GM19438 (cell line): ENCODE data around the gene SURF4.
"Not testable (repeated sequence)": the region's sequence is repeated elsewhere in the genome, so short reads cannot be mapped to it uniquely, and the experiment has no call there.

ENCODE experiments used
- ATAC-seq: cut with Tn5 transposase; IDR thresholded peaks from one replicate; pipeline ENCODE4 v1.9.1; 2021; ENCODE audit warnings: low read depth; ENCODE audit not compliant: unreplicated experiment

SURF4 gene

DNA sequence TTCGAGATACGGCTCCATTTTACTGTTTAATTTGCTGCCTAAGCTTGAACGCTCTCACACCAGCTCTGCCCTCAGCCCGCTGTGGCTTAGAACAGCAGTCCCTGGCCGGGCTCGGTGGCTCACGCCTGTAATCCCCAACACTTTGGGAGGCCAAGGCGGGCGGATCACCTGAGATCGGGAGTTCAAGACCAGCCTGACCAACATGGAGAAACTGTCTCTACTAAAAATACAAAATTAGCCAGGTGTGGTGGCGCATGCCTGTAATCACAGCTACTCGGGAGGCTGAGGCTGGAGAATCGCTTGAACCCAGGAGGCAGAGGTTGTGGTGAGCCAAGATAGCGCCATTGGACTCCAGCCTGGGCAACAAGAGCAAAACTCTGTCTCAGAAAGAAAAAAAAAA, 1.4 kb upstream of the SURF4 start:
- not testable (repeated sequence) for ATAC-seq

DNA sequence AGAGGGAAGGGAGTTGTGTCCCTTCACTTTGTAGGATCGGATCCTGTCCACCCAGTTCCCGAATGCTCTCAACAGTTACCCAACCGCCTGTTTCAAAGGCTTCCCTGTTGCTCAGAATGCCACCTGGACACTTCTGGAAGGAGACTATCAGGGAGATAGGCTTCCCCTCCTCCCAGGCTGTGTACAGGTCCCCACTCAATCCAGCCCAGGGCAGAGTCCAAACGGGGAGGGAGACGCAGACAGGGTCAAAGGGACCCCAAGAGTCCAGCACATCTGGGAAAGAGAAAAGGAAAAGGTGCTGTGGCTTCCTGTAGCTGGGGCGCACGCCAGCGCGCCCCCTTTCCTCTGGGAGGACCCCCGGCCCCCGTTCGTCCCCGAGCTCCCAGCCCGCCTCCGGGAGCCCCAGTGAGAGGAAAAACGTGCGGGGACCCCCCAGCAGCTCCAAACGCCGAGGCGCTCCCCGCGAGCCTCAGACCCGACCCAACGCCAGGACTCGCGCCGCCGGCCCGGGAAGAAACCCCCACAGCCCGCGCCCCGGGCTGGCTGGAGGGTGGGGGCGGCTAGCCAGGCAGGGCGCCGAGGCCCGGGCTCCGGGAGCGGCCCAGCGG, 640 bp downstream of the SURF4 start:
- peak; percentile 27 for ATAC-seq

DNA sequence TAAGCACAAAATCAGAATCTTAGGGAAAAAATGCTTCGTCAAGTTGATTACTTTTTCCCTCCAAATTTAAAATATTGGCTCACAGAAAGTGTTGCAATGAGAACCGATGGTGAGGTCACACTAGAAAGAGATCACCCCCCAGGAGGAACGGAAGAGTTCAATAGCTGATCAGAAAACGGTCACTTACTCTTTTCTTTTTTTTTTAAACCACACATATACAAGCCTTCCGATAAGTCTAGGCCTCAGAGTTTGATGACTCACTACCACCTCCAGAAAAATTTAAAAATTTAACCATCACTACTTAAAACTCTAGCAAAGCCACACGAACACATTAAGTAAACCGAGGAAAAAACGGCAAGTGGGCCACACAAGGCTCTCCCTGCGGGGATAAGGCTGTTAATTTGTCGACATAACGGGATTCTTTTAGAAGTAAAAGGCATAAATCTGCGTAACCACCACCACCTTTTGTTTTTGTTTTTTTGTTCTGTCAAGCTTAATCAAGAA, 1.2 kb downstream of the SURF4 start:
- ATAC-seq = no peak

- no peak for ATAC-seq
Observed at GRCh38 chr9:133372144-133372543, 3.7 kb downstream of the SURF4 start.

GRCh38 chr9:133371261-133371711, 4.6 kb downstream of the SURF4 start:
- no peak for ATAC-seq

GRCh38 chr9:133370685-133371084, 5.2 kb downstream of the SURF4 start:
- ATAC-seq = no peak

DNA sequence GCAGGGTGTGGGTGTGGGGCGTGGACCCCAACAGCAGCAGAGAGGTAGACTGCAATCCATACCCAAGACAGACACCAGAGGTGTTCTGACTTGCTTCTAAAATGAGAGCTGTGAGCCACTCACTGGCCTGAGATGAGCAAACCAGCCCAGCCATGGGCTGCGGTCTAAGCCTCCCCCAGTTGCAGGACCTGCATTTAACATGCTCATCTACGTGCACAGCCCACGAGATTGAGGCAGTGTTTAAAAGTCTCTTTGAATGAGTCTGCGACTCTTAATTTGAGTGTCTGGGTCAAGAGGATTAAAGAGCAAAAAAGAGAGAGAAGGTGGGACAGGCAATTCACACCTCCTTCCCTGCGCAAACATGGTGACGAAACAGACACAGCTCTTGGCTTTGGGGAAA, 5.9 kb downstream of the SURF4 start:
- no peak for ATAC-seq

GRCh38 chr9:133369422-133369821, 6.4 kb downstream of the SURF4 start:
- ATAC-seq = no peak

GRCh38 chr9:133368249-133368881, 7.5 kb downstream of the SURF4 start:
- no peak for ATAC-seq

DNA sequence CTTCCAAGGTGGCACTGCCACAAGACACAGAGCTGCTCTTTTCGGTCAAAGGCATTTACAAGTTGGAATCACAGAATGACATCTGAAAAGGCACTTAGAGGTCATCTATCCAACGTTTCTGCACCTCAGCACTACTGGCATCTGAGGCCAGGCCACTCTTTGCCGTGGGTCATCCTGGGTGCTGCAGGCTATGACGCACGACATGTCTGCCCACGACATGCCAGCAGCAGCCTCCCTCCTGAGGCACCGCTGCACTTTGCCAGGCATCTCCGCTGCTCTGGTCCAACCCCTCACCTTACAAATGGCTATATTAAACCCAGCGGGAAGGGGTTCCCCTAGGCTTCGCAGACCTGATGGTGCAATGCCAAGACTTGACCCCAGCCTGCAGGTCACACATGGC, 8.1 kb downstream of the SURF4 start:
- no peak for ATAC-seq

DNA sequence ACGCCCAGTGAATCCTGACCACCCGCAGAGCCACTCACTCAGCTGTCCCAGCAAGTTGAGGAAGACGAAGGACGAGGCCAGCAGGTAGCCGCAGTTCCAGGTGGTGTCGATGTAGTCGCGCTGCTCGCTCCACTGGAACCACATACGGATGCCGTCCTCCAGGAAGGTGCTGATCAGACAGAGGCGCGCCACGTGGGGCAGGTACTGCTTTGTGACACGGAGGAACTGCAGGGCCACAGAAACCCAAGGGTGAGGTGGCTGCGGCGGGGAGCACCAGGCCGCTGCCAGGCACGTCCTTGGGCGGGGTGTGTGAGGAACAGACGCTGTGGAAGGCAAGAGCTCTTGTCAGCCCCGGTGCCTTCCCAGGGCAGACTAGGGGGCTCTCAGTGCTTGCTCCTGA, 8.6 kb downstream of the SURF4 start:
- ATAC-seq = no peak

GRCh38 chr9:133366435-133366834, 9.4 kb downstream of the SURF4 start:
- no peak for ATAC-seq

GRCh38 chr9:133362359-133363044, 13.4 kb downstream of the SURF4 start:
- ATAC-seq = no peak

DNA sequence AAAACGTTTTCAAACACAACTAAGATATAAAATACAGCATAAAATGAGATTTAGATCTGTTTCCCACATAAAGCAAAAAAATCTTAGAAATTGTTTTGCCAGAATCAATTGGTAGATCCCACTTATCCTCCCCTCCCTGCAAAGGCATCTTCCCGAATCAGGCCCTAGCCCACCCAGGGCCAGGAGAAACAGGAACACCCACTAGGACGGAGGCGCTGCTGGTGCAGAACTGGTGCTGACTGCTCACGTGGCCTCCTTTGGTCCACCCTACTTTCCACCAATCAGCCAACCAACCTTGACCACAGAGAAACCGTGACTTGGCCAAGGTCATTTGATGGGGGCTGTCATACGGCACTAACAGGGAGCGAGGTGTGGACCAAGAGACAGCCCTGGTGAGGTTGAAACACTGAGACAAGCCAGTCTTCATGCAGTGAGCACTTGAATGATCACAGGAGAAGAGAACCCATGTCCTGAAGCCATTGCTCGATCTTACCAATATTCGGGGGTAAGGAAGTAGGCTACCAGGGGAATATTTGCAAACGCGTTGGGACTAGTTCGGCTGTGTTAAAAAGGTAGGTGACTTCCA, 14.3 kb downstream of the SURF4 start:
- no peak for ATAC-seq

GRCh38 chr9:133360400-133361393, 15.2 kb downstream of the SURF4 start:
- ATAC-seq = no peak

DNA sequence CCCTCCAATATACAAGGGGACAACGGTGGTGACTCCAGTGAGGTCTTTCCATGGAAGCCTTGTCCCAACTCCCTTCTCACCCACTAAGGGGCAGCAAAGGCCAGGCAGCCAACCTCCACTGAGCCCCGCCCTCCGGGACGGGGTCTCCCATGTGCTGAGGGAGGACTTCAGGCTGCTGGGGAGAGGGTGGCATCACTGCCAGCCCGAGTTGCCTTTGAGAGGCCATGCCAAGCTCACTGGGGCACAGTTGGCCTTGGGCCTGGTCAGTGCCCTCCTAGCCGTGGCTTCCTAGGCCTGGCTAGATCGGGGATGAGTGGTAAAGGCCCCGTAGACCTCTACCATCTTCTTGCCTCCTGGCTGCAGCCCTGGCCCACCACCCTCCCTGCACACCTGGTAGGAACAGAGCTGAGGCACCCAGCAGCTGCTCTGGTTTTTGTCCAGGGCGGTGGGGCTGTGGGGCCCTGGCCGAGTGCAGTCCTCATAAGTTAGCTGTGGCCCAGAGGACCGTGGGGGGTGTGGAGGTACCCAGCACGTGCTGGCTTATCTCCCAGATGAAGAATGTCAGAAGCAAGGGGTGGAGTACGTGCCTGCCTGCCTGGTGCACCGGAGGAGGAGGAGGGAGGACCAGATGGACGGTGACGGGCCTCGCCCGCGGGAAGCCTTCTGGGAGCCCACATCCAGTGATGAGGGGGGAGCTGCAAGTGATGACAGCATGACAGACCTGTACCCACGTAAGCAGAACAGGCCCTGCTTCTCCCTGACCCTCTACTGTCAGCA, 16.3 kb downstream of the SURF4 start:
- no peak for ATAC-seq

- ATAC-seq = no peak
Observed at GRCh38 chr9:133357656-133358055, 18.2 kb downstream of the SURF4 start.

GRCh38 chr9:133356391-133357091, 19.3 kb downstream of the SURF4 start, which contains the start of the genes SURF1 and SURF2:
TSS of gene SURF1 (minus strand) at chr9:133356487. CDS start at chr9:133356453, 34 bp downstream.
TSS of gene SURF2 (plus strand) at chr9:133356550. CDS start at chr9:133356593, 43 bp downstream.
- ATAC-seq = peak; percentile 52
